Activated T-helper 17 cell treated with anti-CD3 and anti-CD28 coated beads, Interleukin-2, amount 50 U/mL, for 72 hours (primary cell): ENCODE data around the gene ASIC1. TPM values are rescaled to one million over a fixed set of nuclear protein-coding genes. Genes with fewer than 3 reads are reported as not detected.
A peak's percentile ranks its signal among the peaks of the same experiment; 100 is the strongest.

ENCODE experiments used
- ATAC-seq: fragments of 150-1000 bp; cut with Tn5 transposase; replicated peaks from 2 replicates; pipeline ENCODE4 v1.10.0; 2021; ENCODE audit warnings: mild to moderate bottlenecking, moderate library complexity
- H3K27ac Mint-ChIP-seq: one replicate; pipeline ENCODE4 v1.8.0; 2022; ENCODE audit warnings: mixed read lengths
- H3K27me3 Mint-ChIP-seq: one replicate; pipeline ENCODE4 v1.8.0; 2022; ENCODE audit warnings: mixed read lengths
- H3K36me3 Mint-ChIP-seq: one replicate; pipeline ENCODE4 v1.8.0; 2022; ENCODE audit warnings: low read depth, mild to moderate bottlenecking, mixed read lengths
- H3K4me1 Mint-ChIP-seq: one replicate; pipeline ENCODE4 v1.8.0; 2022; ENCODE audit warnings: mixed read lengths
- H3K4me3 Mint-ChIP-seq: one replicate; pipeline ENCODE4 v1.8.0; 2022; ENCODE audit warnings: mild to moderate bottlenecking, mixed read lengths
- H3K9me3 Mint-ChIP-seq: one replicate; pipeline ENCODE4 v1.8.0; 2022; ENCODE audit warnings: mixed read lengths
- total RNA-seq, 2 donors: library from RNA; stranded (reverse); gene quantifications; one replicate each; pipeline ENCODE4 v1.2.3, GENCODE V29; 2022

ASIC1 gene
- total RNA-seq, 2 donors from 2014 or later = 0.53 to 1.4 TPM

DNA sequence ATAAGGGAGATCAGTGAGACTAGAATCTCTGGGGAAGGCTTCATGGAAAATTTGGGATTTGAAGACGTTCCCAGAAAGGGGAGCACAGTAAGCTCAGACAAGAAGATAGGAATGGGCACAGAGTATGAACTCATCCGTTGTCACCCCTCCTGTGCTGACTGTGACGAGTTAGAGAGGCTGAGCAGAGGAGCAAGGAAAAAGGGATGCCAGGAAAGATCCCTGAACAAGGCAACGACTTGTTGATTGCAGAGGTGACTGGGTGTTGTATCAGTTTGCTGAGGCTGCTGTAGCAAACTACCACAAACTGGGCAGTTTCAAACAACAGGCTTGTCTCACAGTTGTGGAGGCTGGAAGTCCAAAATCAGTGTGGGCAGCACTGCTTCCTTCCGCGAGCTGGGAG is 40.6 kb downstream of the ASIC1 start:
- peak overlapping the region; percentile 26 for H3K27ac Mint-ChIP-seq

GRCh38 chr12:50099302-50100008 is 42.1 kb downstream of the ASIC1 start:
- no peak overlapping the region for H3K4me3 Mint-ChIP-seq
- H3K27ac Mint-ChIP-seq = peak overlapping the region; percentile 69
- ATAC-seq = no peak
- H3K9me3 Mint-ChIP-seq = no peaks in the 10 kb centered on the region
- no peaks in the 10 kb centered on the region for H3K27me3 Mint-ChIP-seq
- peaks cover 73% of the 10 kb centered on the region for H3K36me3 Mint-ChIP-seq
- no peaks in the 10 kb centered on the region for H3K4me1 Mint-ChIP-seq

More for the DNA sequence above, 40.6 kb downstream of the ASIC1 start:
- Mint-ChIP-seq H3K4me1 (no peaks in the 10 kb centered on the region), H3K9me3 (no peaks in the 10 kb centered on the region), H3K36me3 (peaks cover 88% of the 10 kb centered on the region), H3K27me3 (no peaks in the 10 kb centered on the region), H3K4me3 (no peak overlapping the region)
- ATAC-seq = no peak

DNA sequence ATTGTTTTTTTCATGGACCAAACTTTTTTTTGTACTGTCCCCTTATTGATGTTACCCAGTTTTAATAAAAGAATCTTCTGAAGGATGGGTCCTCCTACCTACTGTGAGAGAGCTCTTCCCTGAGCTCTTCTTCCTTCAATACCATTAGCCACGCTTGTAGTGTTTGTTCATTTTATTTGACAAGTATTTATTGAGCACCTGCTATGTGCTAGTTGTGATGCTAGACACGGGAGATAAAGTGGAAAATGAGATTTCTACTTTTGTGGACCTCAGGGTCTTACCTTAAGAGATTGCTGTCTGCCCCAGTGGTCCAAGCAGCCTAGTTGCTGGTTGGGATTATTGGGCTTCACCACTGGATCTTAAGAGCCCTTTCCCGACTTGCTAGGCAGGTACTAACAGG is 43.2 kb downstream of the ASIC1 start:
- Mint-ChIP-seq H3K4me1 (no peaks in the 10 kb centered on the region), H3K36me3 (peaks cover 62% of the 10 kb centered on the region), H3K9me3 (no peaks in the 10 kb centered on the region), H3K27me3 (no peaks in the 10 kb centered on the region), H3K27ac (peak overlapping the region; percentile 36), H3K4me3 (no peak overlapping the region)
- ATAC-seq = no peak

DNA sequence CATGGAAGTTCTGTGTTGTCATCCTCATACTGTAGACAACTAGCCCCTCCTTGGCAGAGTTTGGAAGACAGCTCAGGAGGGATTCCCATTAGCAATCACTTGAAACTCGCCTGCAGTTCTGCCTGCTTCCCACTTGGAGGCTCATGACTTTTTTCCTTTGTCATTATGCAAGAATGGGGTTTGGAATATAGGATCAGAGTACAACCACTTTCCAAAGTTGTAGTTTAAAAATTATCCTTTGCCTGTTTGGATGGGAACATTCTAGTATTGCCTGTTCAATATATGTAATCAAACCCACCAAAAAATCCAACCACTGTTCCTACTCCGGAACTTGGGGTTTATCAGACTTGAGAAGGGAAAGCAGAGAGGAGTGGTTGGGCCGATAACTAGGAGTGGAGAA is 44.3 kb downstream of the ASIC1 start:
- no peak overlapping the region for H3K4me3 Mint-ChIP-seq
- H3K9me3 Mint-ChIP-seq = no peaks in the 10 kb centered on the region
- no peaks in the 10 kb centered on the region for H3K27me3 Mint-ChIP-seq
- no peak overlapping the region for H3K27ac Mint-ChIP-seq
- H3K4me1 Mint-ChIP-seq = no peaks in the 10 kb centered on the region
- no peak for ATAC-seq
- peaks cover 51% of the 10 kb centered on the region for H3K36me3 Mint-ChIP-seq

GRCh38 chr12:50102131-50102531 is 44.7 kb downstream of the ASIC1 start:
- H3K4me1 Mint-ChIP-seq = no peaks in the 10 kb centered on the region
- no peak for ATAC-seq
- H3K27me3 Mint-ChIP-seq = no peaks in the 10 kb centered on the region
- H3K27ac Mint-ChIP-seq = no peak overlapping the region
- peaks cover 47% of the 10 kb centered on the region for H3K36me3 Mint-ChIP-seq
- no peak overlapping the region for H3K4me3 Mint-ChIP-seq
- no peaks in the 10 kb centered on the region for H3K9me3 Mint-ChIP-seq

- peak overlapping the region; percentile 53 for H3K27ac Mint-ChIP-seq
- no peaks in the 10 kb centered on the region for H3K4me1 Mint-ChIP-seq
- H3K9me3 Mint-ChIP-seq = no peaks in the 10 kb centered on the region
- H3K36me3 Mint-ChIP-seq = peaks cover 40% of the 10 kb centered on the region
- no peak for ATAC-seq
- no peak overlapping the region for H3K4me3 Mint-ChIP-seq
- no peaks in the 10 kb centered on the region for H3K27me3 Mint-ChIP-seq
These were observed 45.4 kb downstream of the ASIC1 start for GRCh38 chr12:50102646-50103309.

GRCh38 chr12:50103351-50103750 is 46.0 kb downstream of the ASIC1 start:
- Mint-ChIP-seq H3K36me3 (peaks cover 34% of the 10 kb centered on the region), H3K4me1 (peaks cover 3% of the 10 kb centered on the region), H3K27me3 (no peaks in the 10 kb centered on the region), H3K9me3 (no peaks in the 10 kb centered on the region), H3K4me3 (no peak overlapping the region), H3K27ac (peak overlapping the region; percentile 53)
- no peak for ATAC-seq

DNA sequence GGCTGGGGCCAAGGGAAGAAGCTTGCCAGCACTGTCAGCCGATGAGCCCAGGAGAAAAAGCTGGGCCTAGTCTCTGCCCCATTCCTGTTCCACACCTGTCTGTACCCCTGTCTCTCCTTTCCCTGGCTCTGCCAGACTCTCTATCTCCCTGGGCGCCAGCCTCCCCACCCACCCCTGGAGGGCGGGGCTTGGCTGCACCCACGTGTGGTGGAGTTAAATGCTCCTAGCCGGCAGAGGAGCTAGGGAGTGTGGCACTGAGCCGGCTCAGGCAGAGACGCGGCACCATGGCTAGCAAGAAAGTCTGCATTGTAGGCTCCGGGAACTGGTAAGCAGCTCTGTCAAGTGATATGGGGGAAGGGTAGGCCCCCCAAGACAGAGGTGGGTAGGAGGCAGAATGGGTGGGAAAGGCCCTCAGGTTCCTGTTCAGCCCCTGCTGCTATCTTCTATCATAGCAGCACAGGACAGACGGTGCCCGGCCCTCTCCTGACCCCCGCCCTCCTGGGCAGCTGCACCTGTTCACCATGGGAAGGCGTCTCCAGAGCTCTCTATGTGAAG is 46.4 kb downstream of the ASIC1 start, which contains the start of gene GPD1:
Gene GPD1, plus strand, starts transcription at position 242 of the 555 bp plus-strand sequence. Its CDS starts 43 bp downstream, at position 285.
- Mint-ChIP-seq H3K4me1 (peaks cover 6% of the 10 kb centered on the region), H3K27me3 (no peaks in the 10 kb centered on the region), H3K27ac (peak within 1 kb of the TSS; percentile 53), H3K36me3 (peaks cover 29% of the 10 kb centered on the region), H3K9me3 (no peaks in the 10 kb centered on the region), H3K4me3 (no peak within 1 kb of the TSS)
- peak; percentile 37 for ATAC-seq

- H3K27ac Mint-ChIP-seq = no peak overlapping the region
- H3K9me3 Mint-ChIP-seq = no peaks in the 10 kb centered on the region
- no peaks in the 10 kb centered on the region for H3K27me3 Mint-ChIP-seq
- peaks cover 6% of the 10 kb centered on the region for H3K4me1 Mint-ChIP-seq
- H3K4me3 Mint-ChIP-seq = no peak overlapping the region
- ATAC-seq = no peak
- H3K36me3 Mint-ChIP-seq = peaks cover 21% of the 10 kb centered on the region
These were observed 47.3 kb downstream of the ASIC1 start for GRCh38 chr12:50104417-50105366.

DNA sequence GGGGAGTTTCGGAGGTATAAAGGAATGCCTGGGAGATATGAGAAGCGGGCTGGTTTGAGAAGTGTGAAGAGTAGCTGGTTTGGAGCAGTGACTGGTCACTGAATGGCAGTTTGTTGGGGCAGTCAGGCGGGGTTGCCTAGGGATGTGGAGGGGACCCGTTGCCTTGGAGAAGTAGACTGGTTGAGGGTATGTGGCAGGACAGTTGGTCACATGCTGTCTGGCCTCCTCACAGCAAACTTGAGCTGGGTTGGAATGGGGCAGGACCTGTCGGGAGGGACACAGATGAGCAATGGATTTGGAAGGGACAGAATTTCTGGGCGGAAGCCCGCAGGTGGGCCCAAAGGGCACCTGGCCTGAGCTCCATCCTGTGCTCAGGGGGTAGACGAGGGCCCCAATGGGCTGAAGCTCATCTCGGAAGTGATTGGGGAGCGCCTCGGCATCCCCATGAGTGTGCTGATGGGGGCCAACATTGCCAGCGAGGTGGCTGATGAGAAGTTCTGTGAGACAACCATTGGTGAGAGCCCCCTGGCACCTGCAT is 48.6 kb downstream of the ASIC1 start:
- H3K27me3 Mint-ChIP-seq = no peaks in the 10 kb centered on the region
- ATAC-seq = no peak

GRCh38 chr12:50106907-50107306 is 49.5 kb downstream of the ASIC1 start:
- Mint-ChIP-seq H3K27me3 (no peaks in the 10 kb centered on the region), H3K27ac (no peak overlapping the region), H3K4me3 (no peak overlapping the region), H3K9me3 (no peaks in the 10 kb centered on the region), H3K4me1 (peaks cover 14% of the 10 kb centered on the region), H3K36me3 (peaks cover 5% of the 10 kb centered on the region)
- ATAC-seq = no peak

More for the DNA sequence above, 48.6 kb downstream of the ASIC1 start:
- peaks cover 9% of the 10 kb centered on the region for H3K36me3 Mint-ChIP-seq
- no peak overlapping the region for H3K4me3 Mint-ChIP-seq
- H3K4me1 Mint-ChIP-seq = peaks cover 14% of the 10 kb centered on the region
- H3K27ac Mint-ChIP-seq = peak overlapping the region; percentile 29
- no peaks in the 10 kb centered on the region for H3K9me3 Mint-ChIP-seq

GRCh38 chr12:50107416-50108268 is 50.2 kb downstream of the ASIC1 start:
- H3K27me3 Mint-ChIP-seq = no peaks in the 10 kb centered on the region
- no peak for ATAC-seq
- no peak overlapping the region for H3K4me3 Mint-ChIP-seq
- H3K27ac Mint-ChIP-seq = no peak overlapping the region
- peaks cover 14% of the 10 kb centered on the region for H3K4me1 Mint-ChIP-seq
- no peaks in the 10 kb centered on the region for H3K9me3 Mint-ChIP-seq
- H3K36me3 Mint-ChIP-seq = peaks cover 11% of the 10 kb centered on the region

DNA sequence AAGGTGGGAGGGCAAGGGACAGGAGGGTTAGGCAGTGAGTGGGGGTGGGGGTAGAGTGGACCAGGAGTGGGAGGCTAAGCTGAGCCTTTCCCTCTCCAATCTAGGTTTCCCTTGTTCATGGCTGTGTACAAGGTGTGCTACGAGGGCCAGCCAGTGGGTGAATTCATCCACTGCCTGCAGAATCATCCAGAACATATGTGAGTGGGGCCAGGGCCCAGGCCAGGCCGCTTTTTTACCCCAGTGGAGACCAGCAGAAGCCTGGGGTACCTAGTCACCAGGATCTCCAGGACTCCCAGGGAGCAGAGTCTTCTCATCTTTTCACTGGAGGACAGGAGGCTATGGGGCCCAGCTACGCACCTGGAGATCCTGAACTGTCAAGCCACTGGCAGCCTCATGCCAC is 51.9 kb downstream of the ASIC1 start:
- Mint-ChIP-seq H3K9me3 (no peaks in the 10 kb centered on the region), H3K4me1 (peaks cover 15% of the 10 kb centered on the region), H3K36me3 (peaks cover 13% of the 10 kb centered on the region), H3K27ac (no peak overlapping the region), H3K4me3 (no peak overlapping the region), H3K27me3 (no peaks in the 10 kb centered on the region)
- ATAC-seq = no peak
